ENCODE results near the gene GPC1.

The GPC1 gene

GRCh38 chr2:240413813-240414429 lies 21.5 kb upstream of the GPC1 start:
- DNase-seq, result no peak

GRCh38 chr2:240416821-240417220 lies 18.6 kb upstream of the GPC1 start:
- DNase-seq, result no peak

- no peak for DNase-seq
Observed at GRCh38 chr2:240418311-240418710, 17.2 kb upstream of the GPC1 start.

- DNase-seq, result no peak
Observed at GRCh38 chr2:240419271-240419670, 16.2 kb upstream of the GPC1 start.

GRCh38 chr2:240419723-240420122 lies 15.7 kb upstream of the GPC1 start:
- DNase-seq, result no peak

GRCh38 chr2:240420206-240421104 lies 15.0 kb upstream of the GPC1 start:
- DNase-seq, result no peak

- no peak for DNase-seq
Observed at GRCh38 chr2:240421381-240421780, 14.1 kb upstream of the GPC1 start.

- no peak for DNase-seq
Observed at GRCh38 chr2:240422658-240423329, 12.7 kb upstream of the GPC1 start.

- DNase-seq, result no peak
Observed at GRCh38 chr2:240423788-240424191, 11.7 kb upstream of the GPC1 start.

GRCh38 chr2:240424341-240425235 lies 10.9 kb upstream of the GPC1 start:
- no peak for DNase-seq

- DNase-seq, result no peak
Observed at GRCh38 chr2:240425236-240425615, 10.2 kb upstream of the GPC1 start.

- no peak for DNase-seq
Observed at GRCh38 chr2:240425697-240426096, 9.8 kb upstream of the GPC1 start.

GRCh38 chr2:240426845-240427721 lies 8.4 kb upstream of the GPC1 start:
- DNase-seq, result no peak

GRCh38 chr2:240427729-240428128 lies 7.7 kb upstream of the GPC1 start:
- DNase-seq, result no peak

- no peak for DNase-seq
Observed at GRCh38 chr2:240428245-240428644, 7.2 kb upstream of the GPC1 start.

GRCh38 chr2:240429341-240429871 lies 6.1 kb upstream of the GPC1 start:
- DNase-seq, result no peak

- no peak for DNase-seq
Observed at GRCh38 chr2:240429872-240430491, 5.5 kb upstream of the GPC1 start.

GRCh38 chr2:240430595-240430994 lies 4.9 kb upstream of the GPC1 start:
- no peak for DNase-seq

GRCh38 chr2:240431271-240431660 lies 4.2 kb upstream of the GPC1 start:
- DNase-seq, result no peak

- no peak for DNase-seq
Observed at GRCh38 chr2:240431661-240432424, 3.6 kb upstream of the GPC1 start.
